Measurements from ENCODE around the gene CCNK.

DNA sequence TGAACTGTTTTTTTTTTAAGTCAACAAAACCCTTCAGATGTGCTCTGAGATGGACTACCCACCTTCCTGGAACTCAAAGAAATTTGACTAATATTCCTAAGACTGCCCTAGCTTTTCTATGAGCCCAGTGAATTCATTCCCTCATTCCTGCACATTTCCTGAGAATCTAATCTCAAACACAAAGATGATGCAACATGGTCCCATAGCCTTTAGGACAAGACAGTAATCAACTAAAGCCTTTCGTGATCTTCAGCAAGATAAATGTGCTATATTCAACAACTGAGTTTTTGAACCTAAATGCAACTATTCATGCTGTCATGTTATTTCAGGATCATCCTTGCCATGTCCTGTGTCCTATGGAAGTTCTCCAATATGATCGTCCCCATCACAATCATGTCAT is 5.5 kb upstream of the CCNK start:
- TF ChIP-seq ATF1 (CRISPR knock-in tag; IDR thresholded peaks at IDR 0.05) (no peak), CREB1 (CRISPR knock-in tag; IDR thresholded peaks at IDR 0.05) (no peak), MYBL2 (CRISPR knock-in tag; IDR thresholded peaks at IDR 0.05) (no peak), ELF4 (CRISPR knock-in tag; IDR thresholded peaks at IDR 0.05; ENCODE audit: low read depth) (no peak), NR3C1 (CRISPR knock-in tag; conservative IDR thresholded peaks at IDR 0.05; ENCODE audit: low read depth) (no peak)
- TF ChIP-seq, protein P1, sequence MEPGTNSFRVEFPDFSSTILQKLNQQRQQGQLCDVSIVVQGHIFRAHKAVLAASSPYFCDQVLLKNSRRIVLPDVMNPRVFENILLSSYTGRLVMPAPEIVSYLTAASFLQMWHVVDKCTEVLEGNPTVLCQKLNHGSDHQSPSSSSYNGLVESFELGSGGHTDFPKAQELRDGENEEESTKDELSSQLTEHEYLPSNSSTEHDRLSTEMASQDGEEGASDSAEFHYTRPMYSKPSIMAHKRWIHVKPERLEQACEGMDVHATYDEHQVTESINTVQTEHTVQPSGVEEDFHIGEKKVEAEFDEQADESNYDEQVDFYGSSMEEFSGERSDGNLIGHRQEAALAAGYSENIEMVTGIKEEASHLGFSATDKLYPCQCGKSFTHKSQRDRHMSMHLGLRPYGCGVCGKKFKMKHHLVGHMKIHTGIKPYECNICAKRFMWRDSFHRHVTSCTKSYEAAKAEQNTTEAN (CRISPR knock-in tag; IDR thresholded peaks at IDR 0.05) = no peak
- TF ChIP-seq, protein P2, sequence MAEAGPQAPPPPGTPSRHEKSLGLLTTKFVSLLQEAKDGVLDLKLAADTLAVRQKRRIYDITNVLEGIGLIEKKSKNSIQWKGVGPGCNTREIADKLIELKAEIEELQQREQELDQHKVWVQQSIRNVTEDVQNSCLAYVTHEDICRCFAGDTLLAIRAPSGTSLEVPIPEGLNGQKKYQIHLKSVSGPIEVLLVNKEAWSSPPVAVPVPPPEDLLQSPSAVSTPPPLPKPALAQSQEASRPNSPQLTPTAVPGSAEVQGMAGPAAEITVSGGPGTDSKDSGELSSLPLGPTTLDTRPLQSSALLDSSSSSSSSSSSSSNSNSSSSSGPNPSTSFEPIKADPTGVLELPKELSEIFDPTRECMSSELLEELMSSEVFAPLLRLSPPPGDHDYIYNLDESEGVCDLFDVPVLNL (CRISPR knock-in tag; IDR thresholded peaks at IDR 0.05; ENCODE audit: borderline replicate concordance, low read depth) = no peak
- TF ChIP-seq, protein P3, sequence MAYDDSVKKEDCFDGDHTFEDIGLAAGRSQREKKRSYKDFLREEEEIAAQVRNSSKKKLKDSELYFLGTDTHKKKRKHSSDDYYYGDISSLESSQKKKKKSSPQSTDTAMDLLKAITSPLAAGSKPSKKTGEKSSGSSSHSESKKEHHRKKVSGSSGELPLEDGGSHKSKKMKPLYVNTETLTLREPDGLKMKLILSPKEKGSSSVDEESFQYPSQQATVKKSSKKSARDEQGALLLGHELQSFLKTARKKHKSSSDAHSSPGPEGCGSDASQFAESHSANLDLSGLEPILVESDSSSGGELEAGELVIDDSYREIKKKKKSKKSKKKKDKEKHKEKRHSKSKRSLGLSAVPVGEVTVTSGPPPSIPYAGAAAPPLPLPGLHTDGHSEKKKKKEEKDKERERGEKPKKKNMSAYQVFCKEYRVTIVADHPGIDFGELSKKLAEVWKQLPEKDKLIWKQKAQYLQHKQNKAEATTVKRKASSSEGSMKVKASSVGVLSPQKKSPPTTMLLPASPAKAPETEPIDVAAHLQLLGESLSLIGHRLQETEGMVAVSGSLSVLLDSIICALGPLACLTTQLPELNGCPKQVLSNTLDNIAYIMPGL (CRISPR knock-in tag; IDR thresholded peaks at IDR 0.05) = no peak
- TF ChIP-seq, protein P4, sequence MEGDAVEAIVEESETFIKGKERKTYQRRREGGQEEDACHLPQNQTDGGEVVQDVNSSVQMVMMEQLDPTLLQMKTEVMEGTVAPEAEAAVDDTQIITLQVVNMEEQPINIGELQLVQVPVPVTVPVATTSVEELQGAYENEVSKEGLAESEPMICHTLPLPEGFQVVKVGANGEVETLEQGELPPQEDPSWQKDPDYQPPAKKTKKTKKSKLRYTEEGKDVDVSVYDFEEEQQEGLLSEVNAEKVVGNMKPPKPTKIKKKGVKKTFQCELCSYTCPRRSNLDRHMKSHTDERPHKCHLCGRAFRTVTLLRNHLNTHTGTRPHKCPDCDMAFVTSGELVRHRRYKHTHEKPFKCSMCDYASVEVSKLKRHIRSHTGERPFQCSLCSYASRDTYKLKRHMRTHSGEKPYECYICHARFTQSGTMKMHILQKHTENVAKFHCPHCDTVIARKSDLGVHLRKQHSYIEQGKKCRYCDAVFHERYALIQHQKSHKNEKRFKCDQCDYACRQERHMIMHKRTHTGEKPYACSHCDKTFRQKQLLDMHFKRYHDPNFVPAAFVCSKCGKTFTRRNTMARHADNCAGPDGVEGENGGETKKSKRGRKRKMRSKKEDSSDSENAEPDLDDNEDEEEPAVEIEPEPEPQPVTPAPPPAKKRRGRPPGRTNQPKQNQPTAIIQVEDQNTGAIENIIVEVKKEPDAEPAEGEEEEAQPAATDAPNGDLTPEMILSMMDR (IDR thresholded peaks at IDR 0.05) = no peak
- TF ChIP-seq, protein P5, sequence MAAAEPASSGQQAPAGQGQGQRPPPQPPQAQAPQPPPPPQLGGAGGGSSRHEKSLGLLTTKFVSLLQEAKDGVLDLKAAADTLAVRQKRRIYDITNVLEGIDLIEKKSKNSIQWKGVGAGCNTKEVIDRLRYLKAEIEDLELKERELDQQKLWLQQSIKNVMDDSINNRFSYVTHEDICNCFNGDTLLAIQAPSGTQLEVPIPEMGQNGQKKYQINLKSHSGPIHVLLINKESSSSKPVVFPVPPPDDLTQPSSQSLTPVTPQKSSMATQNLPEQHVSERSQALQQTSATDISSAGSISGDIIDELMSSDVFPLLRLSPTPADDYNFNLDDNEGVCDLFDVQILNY (CRISPR knock-in tag; IDR thresholded peaks at IDR 0.05) = no peak

All from WTC11 (cell line).